Neural cell (in vitro differentiated cells): Measurements from ENCODE around the gene INSR.

Experiments
- EP300 ChIP-seq: fragments of 450-650 bp; conservative IDR thresholded peaks from 2 replicates; pipeline ENCODE4 v1.6.1; 2014; ENCODE audit warnings: antibody characterized with exemption, mild to moderate bottlenecking, moderate library complexity; ENCODE audit not compliant: poor library complexity, severe bottlenecking
- EZH2 ChIP-seq: fragments of 200-600, 300-800 bp; shearing (Covaris generic), sonication (generic); IDR thresholded peaks from 2 replicates; pipeline ENCODE4 v1.6.1; 2014; ENCODE audit warnings: antibody characterized with exemption, low read length, borderline replicate concordance, mild to moderate bottlenecking; ENCODE audit not compliant: insufficient read depth, poor library complexity, severe bottlenecking
- MXI1 ChIP-seq: fragments of 450-650 bp; conservative IDR thresholded peaks from 2 replicates; pipeline ENCODE4 v1.6.1; 2014; ENCODE audit warnings: antibody characterized with exemption, mild to moderate bottlenecking; ENCODE audit not compliant: poor library complexity, severe bottlenecking
- POLR2AphosphoS5 ChIP-seq: IDR thresholded peaks from 2 replicates; pipeline ENCODE4 v1.6.1; 2012
- TF ChIP-seq, protein P1 (sequence below): fragments of 450-650 bp; IDR thresholded peaks from 2 replicates; pipeline ENCODE4 v1.5.1; 2014; ENCODE audit warnings: antibody characterized with exemption, mild to moderate bottlenecking, moderate library complexity; ENCODE audit not compliant: poor library complexity, severe bottlenecking

- TF ChIP-seq, protein P1, sequence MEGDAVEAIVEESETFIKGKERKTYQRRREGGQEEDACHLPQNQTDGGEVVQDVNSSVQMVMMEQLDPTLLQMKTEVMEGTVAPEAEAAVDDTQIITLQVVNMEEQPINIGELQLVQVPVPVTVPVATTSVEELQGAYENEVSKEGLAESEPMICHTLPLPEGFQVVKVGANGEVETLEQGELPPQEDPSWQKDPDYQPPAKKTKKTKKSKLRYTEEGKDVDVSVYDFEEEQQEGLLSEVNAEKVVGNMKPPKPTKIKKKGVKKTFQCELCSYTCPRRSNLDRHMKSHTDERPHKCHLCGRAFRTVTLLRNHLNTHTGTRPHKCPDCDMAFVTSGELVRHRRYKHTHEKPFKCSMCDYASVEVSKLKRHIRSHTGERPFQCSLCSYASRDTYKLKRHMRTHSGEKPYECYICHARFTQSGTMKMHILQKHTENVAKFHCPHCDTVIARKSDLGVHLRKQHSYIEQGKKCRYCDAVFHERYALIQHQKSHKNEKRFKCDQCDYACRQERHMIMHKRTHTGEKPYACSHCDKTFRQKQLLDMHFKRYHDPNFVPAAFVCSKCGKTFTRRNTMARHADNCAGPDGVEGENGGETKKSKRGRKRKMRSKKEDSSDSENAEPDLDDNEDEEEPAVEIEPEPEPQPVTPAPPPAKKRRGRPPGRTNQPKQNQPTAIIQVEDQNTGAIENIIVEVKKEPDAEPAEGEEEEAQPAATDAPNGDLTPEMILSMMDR = no peak
- no peak for TF ChIP-seq POLR2AphosphoS5
- no peak for TF ChIP-seq MXI1
- TF ChIP-seq EP300 = no peak
- no peak for TF ChIP-seq EZH2
Measured at GRCh38 chr19:7250951-7251350, 43.3 kb downstream of the INSR start.
